Vagina (tissue), 2 donors: ENCODE results near the gene RNU7-1.

ENCODE experiments used
- CTCF ChIP-seq, 3 experiments: fragments of 450-650 bp in 2 of 3; fragments of 200-600 bp in 1 of 3; sonication (generic) in 1 of 3; IDR thresholded peaks; one replicate each; pipeline ENCODE4 v1.5.1; 2017 to 2019; ENCODE audit warnings: antibody characterized with exemption in 3 of 3, mild to moderate bottlenecking in 2 of 3, moderate library complexity in 2 of 3
- POLR2A ChIP-seq, 2 donors: fragments of 450-650 bp; IDR thresholded peaks; one replicate each; pipeline ENCODE4 v1.6.1; 2017; ENCODE audit warnings: antibody characterized with exemption in 2 of 2, mild to moderate bottlenecking in 2 of 2, moderate library complexity in 2 of 2

- TF ChIP-seq CTCF (IDR thresholded peaks at IDR 0.05) (no peak), POLR2A (IDR thresholded peaks at IDR 0.05) (no peak)
These were observed 43.6 kb upstream of the RNU7-1 start for GRCh38 chr12:6899837-6900519.
